Brain microvascular endothelial cell (primary cell): Measurements from ENCODE around the gene SYCE3.

Source experiments
- DNase-seq: peaks from one replicate; pipeline ENCODE4 v3.0.0-alpha.2; 2020
- H3K27ac ChIP-seq: fragments of 250-450 bp; sonication (Bioruptor Pico); 2 replicates; pipeline ENCODE4 v1.5.1; 2020; ENCODE audit warnings: mild to moderate bottlenecking, moderate library complexity
- H3K27me3 ChIP-seq: fragments of 250-450 bp; sonication (Bioruptor Pico); replicated peaks from 2 replicates; pipeline ENCODE4 v1.5.1; 2020; ENCODE audit warnings: mild to moderate bottlenecking
- H3K36me3 ChIP-seq: fragments of 250-450 bp; sonication (Bioruptor Pico); replicated peaks from 2 replicates; pipeline ENCODE4 v1.5.1; 2020; ENCODE audit warnings: mild to moderate bottlenecking
- H3K4me3 ChIP-seq: 2 replicates; pipeline ENCODE4 v1.5.1; 2011; ENCODE audit warnings: low read depth, mild to moderate bottlenecking, control low read depth, low read length, moderate library complexity
- in situ Hi-C: cut with HindIII; loops from 2 replicates; pipeline ENCODE4 v1.10.0; 2017; ENCODE audit warnings: low sequenced_read_pairs, low pct_ligation_motif_present
- TF ChIP-seq, protein P1 (sequence below): IDR thresholded peaks from 2 replicates; pipeline ENCODE4 v1.5.1; 2011; ENCODE audit warnings: low read depth, mild to moderate bottlenecking, moderate library complexity, low read length, control low read depth, inconsistent platforms; ENCODE audit errors: missing control alignments

Gene SYCE3

DNA sequence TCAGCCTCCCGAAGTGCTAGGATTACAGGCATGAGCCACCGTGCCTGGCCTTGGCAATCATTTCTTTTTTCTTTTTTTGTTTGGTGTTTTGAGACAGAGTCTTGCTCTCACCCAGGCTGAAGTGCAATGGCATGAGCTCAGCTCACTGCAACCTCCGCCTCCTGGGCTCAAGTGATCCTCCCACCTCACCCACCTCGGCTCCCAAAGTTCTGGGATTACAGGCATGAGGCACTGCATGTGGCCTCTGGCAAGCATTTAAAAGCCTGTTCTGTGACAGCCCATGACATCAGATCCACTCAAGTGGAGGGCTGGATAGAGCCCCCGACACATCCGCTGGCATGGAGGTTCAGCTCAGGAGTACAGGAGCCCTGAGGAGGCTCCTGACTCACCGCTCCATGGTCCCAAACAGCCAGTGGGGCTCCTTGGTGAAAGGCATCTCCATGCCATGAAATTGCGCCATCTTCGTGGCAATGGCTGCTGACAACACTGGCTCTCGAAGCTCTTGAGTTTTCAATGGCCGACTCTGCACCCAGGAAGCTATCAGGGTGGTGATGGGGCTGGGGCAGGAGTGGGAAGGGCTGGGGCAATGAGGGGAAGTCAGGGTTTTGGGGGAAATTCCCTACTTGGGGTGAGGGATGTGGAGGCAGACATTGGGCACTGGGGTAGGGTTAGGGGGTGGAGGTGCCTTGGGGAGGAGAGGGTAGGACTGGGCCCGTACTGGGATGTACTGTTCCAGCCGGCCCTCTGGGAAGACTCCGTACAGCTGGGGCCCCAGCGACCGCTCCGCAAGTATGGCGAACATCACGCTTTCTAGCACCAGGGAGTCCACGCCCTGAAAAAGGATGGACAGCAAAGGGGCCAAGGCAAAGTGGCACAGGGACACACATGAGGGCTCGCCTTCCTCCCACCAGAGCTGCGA is 18.6 kb upstream of the SYCE3 start:
- Histone ChIP-seq H3K27ac (no peak overlapping the region), H3K27me3 (no peaks in the 10 kb centered on the region), H3K4me3 (peak overlapping the region; percentile 78), H3K36me3 (no peaks in the 10 kb centered on the region)
- TF ChIP-seq, protein P1, sequence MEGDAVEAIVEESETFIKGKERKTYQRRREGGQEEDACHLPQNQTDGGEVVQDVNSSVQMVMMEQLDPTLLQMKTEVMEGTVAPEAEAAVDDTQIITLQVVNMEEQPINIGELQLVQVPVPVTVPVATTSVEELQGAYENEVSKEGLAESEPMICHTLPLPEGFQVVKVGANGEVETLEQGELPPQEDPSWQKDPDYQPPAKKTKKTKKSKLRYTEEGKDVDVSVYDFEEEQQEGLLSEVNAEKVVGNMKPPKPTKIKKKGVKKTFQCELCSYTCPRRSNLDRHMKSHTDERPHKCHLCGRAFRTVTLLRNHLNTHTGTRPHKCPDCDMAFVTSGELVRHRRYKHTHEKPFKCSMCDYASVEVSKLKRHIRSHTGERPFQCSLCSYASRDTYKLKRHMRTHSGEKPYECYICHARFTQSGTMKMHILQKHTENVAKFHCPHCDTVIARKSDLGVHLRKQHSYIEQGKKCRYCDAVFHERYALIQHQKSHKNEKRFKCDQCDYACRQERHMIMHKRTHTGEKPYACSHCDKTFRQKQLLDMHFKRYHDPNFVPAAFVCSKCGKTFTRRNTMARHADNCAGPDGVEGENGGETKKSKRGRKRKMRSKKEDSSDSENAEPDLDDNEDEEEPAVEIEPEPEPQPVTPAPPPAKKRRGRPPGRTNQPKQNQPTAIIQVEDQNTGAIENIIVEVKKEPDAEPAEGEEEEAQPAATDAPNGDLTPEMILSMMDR = no peak
- DNase-seq = no peak
- in situ Hi-C loops = no loop called here

DNA sequence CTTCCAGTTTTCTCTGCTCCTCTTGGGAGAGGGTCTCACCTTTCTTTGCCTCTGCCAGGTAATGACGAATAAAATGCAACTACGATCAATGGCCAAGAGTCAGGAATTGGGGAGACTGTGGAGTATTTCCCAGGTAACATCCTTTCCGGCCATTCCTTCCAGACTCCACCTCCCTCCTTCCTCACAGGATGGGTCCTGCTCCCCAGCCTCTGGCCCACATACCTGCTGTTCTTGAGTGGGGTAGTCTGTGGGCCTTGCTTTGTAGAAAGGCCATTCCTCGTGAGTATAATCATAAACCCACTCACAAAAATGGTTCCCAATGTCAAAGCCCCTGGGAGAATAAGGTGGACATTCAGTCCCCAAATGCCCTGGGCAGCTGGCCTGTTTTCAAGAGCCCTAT is 17.0 kb upstream of the SYCE3 start:
- H3K4me3 ChIP-seq = no peak overlapping the region

DNA sequence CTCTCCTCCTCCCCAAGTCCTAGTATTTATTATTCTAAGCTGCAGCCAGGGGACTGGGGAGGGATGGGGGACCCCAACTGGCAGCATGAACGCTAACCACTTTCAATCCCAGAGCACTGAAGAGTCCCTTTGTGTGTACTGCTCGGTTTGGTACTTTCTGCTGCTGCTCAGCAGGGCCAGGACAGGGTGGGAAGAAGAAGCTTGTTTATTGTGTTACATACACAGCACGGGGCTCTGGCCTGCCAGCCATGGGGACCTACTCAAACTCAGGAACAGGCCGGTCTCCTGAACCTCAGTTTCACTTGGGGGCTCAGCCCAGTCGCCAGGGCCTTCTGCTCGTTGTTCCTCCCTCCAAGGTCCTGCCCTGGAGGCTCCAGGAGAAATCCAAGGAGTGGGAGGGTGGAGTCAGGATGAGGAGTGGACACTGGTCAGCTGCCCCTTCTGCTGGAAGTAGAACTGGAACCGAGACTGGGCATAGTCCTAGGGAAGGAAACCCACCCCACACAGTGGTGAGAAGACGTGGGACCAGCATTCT is 16.1 kb upstream of the SYCE3 start:
- H3K4me3 ChIP-seq = no peak overlapping the region
- in situ Hi-C loops = no loop called here
- no peak overlapping the region for H3K27ac ChIP-seq

More for the DNA sequence above, 17.0 kb upstream of the SYCE3 start:
- Histone ChIP-seq H3K36me3 (no peaks in the 10 kb centered on the region), H3K27ac (no peak overlapping the region), H3K27me3 (no peaks in the 10 kb centered on the region)
- TF ChIP-seq, protein P1 = no peak
- in situ Hi-C loops = no loop called here
- DNase-seq = no peak

DNA sequence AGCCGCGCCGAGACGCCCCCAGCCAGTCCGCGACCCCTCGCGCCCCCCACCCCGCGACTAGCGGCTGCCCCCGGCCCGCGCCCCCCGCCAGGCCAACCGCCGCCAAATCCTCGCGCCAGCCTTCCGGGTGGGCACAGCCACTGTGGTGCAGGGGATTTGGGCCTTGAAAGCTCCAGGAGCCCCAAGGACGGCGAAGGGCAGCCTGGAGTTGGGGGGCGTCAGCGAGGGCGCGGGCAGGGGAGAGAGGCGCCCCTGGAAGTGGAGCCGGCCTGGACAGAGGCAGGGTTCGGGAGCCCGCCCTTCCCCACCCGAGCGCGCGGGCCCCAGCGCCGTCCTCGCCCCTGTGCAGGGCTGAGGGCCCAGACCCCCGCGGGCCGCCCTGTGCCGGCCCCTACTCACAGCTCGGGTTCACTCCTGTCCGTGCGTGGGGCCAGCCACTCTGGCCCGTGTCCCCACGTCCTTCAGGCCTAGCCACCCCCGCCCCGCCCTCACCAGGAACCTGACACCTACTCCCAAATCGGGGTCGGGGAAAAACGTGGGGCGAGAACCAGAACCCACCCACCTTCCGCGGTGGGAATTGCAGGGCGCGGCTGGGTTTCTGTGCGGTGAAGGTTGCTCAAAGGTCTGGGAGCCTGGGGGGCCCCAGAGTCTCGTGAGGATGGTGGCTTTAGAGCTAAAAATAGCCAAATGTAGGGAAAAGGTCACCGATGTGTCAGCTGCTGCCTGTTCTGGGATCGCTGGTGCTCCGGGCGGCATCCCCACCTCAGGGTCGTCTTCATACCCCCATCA is 15.5 kb upstream of the SYCE3 start, which contains the start of gene CPT1B:
TSS of gene CPT1B (minus strand) at position 441 of the 789 bp plus-strand sequence. CDS start 512 bp downstream, outside the sequence.
- Histone ChIP-seq H3K4me3 (no peak within 1 kb of the TSS), H3K27ac (no peak within 1 kb of the TSS)

More for the DNA sequence above, 16.1 kb upstream of the SYCE3 start:
- no peak for DNase-seq
- H3K36me3 ChIP-seq = no peaks in the 10 kb centered on the region
- TF ChIP-seq, protein P1 = no peak
- no peaks in the 10 kb centered on the region for H3K27me3 ChIP-seq

DNA sequence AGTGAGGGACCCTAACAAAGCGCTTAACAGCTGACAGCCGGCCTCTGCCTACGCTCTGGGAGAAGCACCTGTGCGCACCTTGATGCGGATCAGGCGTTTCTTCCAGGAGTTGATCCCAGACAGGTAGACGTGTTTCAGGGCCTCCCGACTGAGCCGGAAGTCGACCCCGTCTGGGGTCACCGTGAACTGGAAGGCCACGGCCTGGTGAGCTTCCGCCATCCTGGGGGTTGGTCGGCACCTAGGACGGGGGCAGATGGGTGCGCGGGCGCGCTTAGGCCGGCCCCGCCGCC is 14.9 kb upstream of the SYCE3 start:
- no peak overlapping the region for H3K27ac ChIP-seq
- in situ Hi-C loops = no loop called here
- no peak overlapping the region for H3K4me3 ChIP-seq
- H3K36me3 ChIP-seq = no peaks in the 10 kb centered on the region
- no peak for DNase-seq
- no peaks in the 10 kb centered on the region for H3K27me3 ChIP-seq
- TF ChIP-seq, protein P1 = no peak

More for the DNA sequence above, 15.5 kb upstream of the SYCE3 start, which contains the start of gene CPT1B:
- TF ChIP-seq, protein P1 = peak; percentile 20
- Histone ChIP-seq H3K36me3 (no peaks in the 10 kb centered on the region), H3K27me3 (no peaks in the 10 kb centered on the region)
- in situ Hi-C loops = no loop called here
- no peak for DNase-seq
